Thymus (tissue), 11 donors: ENCODE measurements around the gene GALNTL6. TPM values are rescaled to one million over a fixed set of nuclear protein-coding genes. Genes with fewer than 3 reads are reported as not detected.

Source experiments
- DNase-seq, 9 donors: peaks; one replicate each; pipeline ENCODE4 v3.0.0-alpha.2; 2013; ENCODE audit warnings: low spot score in 9 of 9, low read depth in 6 of 9, missing footprints in 1 of 9
- H3K27ac ChIP-seq, 2 donors: one replicate each; pipeline ENCODE4 v1.5.1; 2013; ENCODE audit warnings: control low read depth in 1 of 2, low read depth in 1 of 2, low read length in 1 of 2, mild to moderate bottlenecking in 1 of 2, moderate library complexity in 1 of 2
- H3K27me3 ChIP-seq, 2 donors: one replicate each; pipeline ENCODE4 v1.5.1; 2013; ENCODE audit warnings: low read length in 1 of 2; ENCODE audit not compliant: control insufficient read depth in 2 of 2, insufficient read depth in 1 of 2
- H3K36me3 ChIP-seq, 2 donors: one replicate each; pipeline ENCODE4 v1.5.1; 2013; ENCODE audit warnings: low read length in 1 of 2, mild to moderate bottlenecking in 1 of 2, moderate library complexity in 1 of 2; ENCODE audit not compliant: control insufficient read depth in 2 of 2, insufficient read depth in 2 of 2
- H3K4me1 ChIP-seq, 2 donors: one replicate each; pipeline ENCODE4 v1.5.1; 2013; ENCODE audit warnings: low read length in 2 of 2; ENCODE audit not compliant: control insufficient read depth in 2 of 2, insufficient read depth in 2 of 2
- H3K4me3 ChIP-seq, 2 donors: one replicate each; pipeline ENCODE4 v1.5.1; 2013; ENCODE audit warnings: low read length in 2 of 2, control low read depth in 1 of 2, mild to moderate bottlenecking in 1 of 2
- H3K9me3 ChIP-seq, 2 donors: one replicate each; pipeline ENCODE4 v1.5.1; 2013; ENCODE audit warnings: low read length in 1 of 2, mild to moderate bottlenecking in 1 of 2; ENCODE audit not compliant: control insufficient read depth in 2 of 2, insufficient read depth in 1 of 2
- WGBS: extraction: QIAGEN DNeasy Blood & Tissue Kit; methylation state at CpG from one replicate; pipeline ENCODE4 v1.1.7; 2013; 5-methylcytosine and 5-hydroxymethylcytosine counted together
- polyA plus RNA-seq: library from polyadenylated mRNA; stranded (reverse); fragments of 200-250 nt; gene quantifications from one replicate; pipeline ENCODE4 v1.2.3, GENCODE V29; 2013
- total RNA-seq: library from RNA; stranded (reverse); fragments of 120-200 nt; gene quantifications from one replicate; pipeline ENCODE4 v1.2.4, GENCODE V29; 2013
- donor health status: healthy.

GALNTL6 gene
- total and polyA plus RNA-seq, 2 donors, result 0.05 TPM

GRCh38 chr4:172857026-172857425 is 1043.8 kb downstream of the GALNTL6 start:
- Histone ChIP-seq H3K36me3 (no peaks in the 10 kb centered on the region), H3K4me1 (no peaks in the 10 kb centered on the region), H3K27me3 (no peaks in the 10 kb centered on the region), H3K9me3 (no peaks in the 10 kb centered on the region), H3K27ac (no peak overlapping the region), H3K4me3 (no peak overlapping the region)
- 96% methylated on average over 5 of the region's 5 CpGs for WGBS
- no peak for DNase-seq

GRCh38 chr4:172858731-172859230 is 1045.6 kb downstream of the GALNTL6 start:
- Histone ChIP-seq H3K27me3 (no peaks in the 10 kb centered on the region), H3K27ac (no peak overlapping the region), H3K36me3 (no peaks in the 10 kb centered on the region), H3K4me1 (no peaks in the 10 kb centered on the region), H3K4me3 (no peak overlapping the region), H3K9me3 (peaks cover 0 to 3% of the 10 kb centered on the region in 2 donors)
- 89% methylated on average over 3 of the region's 3 CpGs for WGBS
- no peak for DNase-seq

DNA sequence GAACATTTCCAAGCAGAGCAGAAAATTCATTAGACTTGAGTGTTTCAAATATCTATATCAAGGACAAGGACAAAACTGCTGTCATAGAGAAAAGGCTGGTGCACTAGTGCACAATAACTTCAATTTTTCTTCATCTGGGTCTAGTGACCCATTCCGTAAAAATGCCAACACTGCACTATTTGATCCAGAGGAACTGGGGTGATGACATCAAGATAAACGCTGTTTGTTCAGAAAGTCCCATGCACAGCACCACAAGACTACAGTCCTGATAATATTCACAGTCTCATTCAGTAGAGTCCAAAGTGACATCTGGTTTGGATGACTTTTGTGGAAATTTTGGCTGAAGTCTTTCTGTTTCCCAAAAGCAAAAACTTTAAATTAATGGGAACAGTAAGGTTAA is 1051.9 kb downstream of the GALNTL6 start:
- Histone ChIP-seq H3K36me3 (no peaks in the 10 kb centered on the region), H3K9me3 (peaks cover 0 to 3% of the 10 kb centered on the region in 2 donors), H3K27ac (no peak overlapping the region), H3K27me3 (no peaks in the 10 kb centered on the region), H3K4me3 (no peak overlapping the region), H3K4me1 (peaks cover 0 to 2% of the 10 kb centered on the region in 2 donors)
- no peak for DNase-seq
- 95% methylated on average over 2 of the region's 2 CpGs for WGBS

DNA sequence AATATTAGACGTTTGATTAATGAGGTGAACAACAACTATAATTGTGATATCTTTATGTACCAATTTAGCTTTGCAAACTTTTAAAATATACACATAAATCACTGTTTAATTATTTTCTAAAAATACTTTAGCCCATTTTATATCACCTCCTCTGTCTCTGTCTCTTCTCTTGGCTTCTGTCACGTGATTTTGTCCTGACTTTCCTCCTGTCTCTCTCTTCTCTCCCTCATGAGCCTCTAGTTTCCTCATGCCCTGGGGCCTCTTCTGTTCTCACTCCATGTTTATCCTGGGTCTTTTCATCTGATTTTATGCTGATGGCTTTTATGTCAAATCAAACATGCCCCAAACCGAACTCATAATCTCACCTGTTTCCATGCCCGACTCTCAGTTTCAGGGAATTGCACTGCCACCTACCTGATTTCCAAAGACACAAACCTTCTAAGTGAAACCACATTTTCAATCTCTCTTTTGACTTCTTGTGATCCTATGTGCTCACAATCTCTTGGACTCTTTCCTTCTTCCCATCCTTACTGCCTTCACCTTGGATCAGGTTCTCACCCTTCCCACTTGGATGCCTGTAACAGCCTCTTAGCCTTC is 1052.4 kb downstream of the GALNTL6 start:
- H3K9me3 ChIP-seq, result peaks cover 0 to 3% of the 10 kb centered on the region in 2 donors
- H3K36me3 ChIP-seq, result no peaks in the 10 kb centered on the region
- H3K27me3 ChIP-seq, result no peaks in the 10 kb centered on the region
- DNase-seq, result no peak
- no peak overlapping the region for H3K4me3 ChIP-seq
- peaks cover 0 to 2% of the 10 kb centered on the region in 2 donors for H3K4me1 ChIP-seq
- H3K27ac ChIP-seq, result no peak overlapping the region
- 95% methylated on average over 4 of the region's 4 CpGs for WGBS

GRCh38 chr4:172866421-172866820 is 1053.2 kb downstream of the GALNTL6 start:
- Histone ChIP-seq H3K4me3 (no peak overlapping the region), H3K9me3 (peaks cover 0 to 3% of the 10 kb centered on the region in 2 donors), H3K27ac (no peak overlapping the region), H3K4me1 (peaks cover 0 to 2% of the 10 kb centered on the region in 2 donors), H3K27me3 (no peaks in the 10 kb centered on the region), H3K36me3 (no peaks in the 10 kb centered on the region)
- WGBS, result 91% methylated on average over 4 of the region's 4 CpGs
- no peak for DNase-seq

DNA sequence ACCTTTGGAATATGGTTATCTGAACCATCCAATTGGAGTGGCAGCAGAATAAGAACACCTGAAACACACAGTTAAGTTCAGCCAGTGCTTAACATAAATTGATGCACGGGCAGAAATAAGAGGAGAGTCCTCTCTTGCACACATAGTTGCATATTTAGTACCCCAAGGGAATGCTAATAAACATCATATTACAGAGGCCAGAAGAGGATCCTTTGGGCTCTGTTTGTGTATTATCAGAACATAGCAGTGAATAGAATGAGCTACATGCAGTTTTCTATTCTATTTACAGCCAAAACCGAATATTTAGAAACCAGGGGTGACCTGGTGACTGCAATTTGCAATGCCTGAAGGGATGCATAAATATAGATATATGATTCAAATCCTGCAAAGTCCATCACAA is 1054.6 kb downstream of the GALNTL6 start:
- H3K4me3 ChIP-seq, result no peak overlapping the region
- no peaks in the 10 kb centered on the region for H3K36me3 ChIP-seq
- 91% methylated on average over 2 of the region's 2 CpGs for WGBS
- no peak overlapping the region for H3K27ac ChIP-seq
- no peak for DNase-seq
- no peaks in the 10 kb centered on the region for H3K27me3 ChIP-seq
- H3K4me1 ChIP-seq, result peaks cover 0 to 2% of the 10 kb centered on the region in 2 donors
- peaks cover 0 to under 1% of the 10 kb centered on the region in 2 donors for H3K9me3 ChIP-seq

GRCh38 chr4:172868271-172868670 is 1055.1 kb downstream of the GALNTL6 start:
- Histone ChIP-seq H3K27me3 (no peaks in the 10 kb centered on the region), H3K27ac (no peak overlapping the region), H3K4me1 (peaks cover 0 to 2% of the 10 kb centered on the region in 2 donors), H3K9me3 (no peaks in the 10 kb centered on the region), H3K4me3 (no peak overlapping the region), H3K36me3 (no peaks in the 10 kb centered on the region)
- WGBS, result 97% methylated on average over 1 of the region's 1 CpG
- no peak for DNase-seq

DNA sequence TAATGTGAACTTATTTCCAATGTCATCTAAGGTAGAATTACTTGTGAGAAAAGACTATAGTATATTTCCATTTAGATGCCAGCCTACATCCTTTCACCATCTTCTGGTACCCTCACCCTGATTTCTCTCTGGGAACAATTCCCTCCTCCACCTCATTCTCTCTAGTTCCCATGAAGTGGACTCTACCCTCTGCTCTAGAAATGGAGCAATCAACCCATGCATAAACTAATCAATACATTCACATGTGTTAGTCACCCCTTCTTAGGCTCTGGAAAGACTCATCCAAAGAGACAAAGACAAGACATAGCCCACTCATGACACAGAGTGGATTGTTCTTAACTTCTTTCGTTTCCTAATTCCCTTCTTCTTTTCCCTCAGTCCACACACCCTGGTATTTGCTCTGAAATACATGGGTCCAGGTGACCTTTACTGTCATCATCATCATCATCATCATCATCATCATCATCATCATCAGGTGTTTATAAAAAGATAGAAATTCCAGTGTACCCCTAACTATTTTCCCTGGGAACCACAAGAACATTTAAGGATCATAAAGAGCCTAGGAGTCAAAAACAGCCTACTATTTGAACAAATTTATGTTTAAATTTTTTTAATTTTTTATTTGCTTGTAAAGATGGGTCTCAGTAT is 1056.5 kb downstream of the GALNTL6 start:
- Histone ChIP-seq H3K9me3 (no peaks in the 10 kb centered on the region), H3K36me3 (no peaks in the 10 kb centered on the region), H3K27ac (no peak overlapping the region), H3K27me3 (no peaks in the 10 kb centered on the region), H3K4me3 (no peak overlapping the region), H3K4me1 (peaks cover 0 to 2% of the 10 kb centered on the region in 2 donors)
- 93% methylated on average over 1 of the region's 1 CpG for WGBS
- DNase-seq, result no peak

GRCh38 chr4:172871381-172871780 is 1058.2 kb downstream of the GALNTL6 start:
- H3K27ac ChIP-seq, result no peak overlapping the region
- H3K4me1 ChIP-seq, result no peaks in the 10 kb centered on the region
- no peaks in the 10 kb centered on the region for H3K9me3 ChIP-seq
- H3K36me3 ChIP-seq, result no peaks in the 10 kb centered on the region
- no peak overlapping the region for H3K4me3 ChIP-seq
- H3K27me3 ChIP-seq, result no peaks in the 10 kb centered on the region
- DNase-seq, result no peak
